Peyer's patch (tissue), 4 donors: ENCODE results near the gene PTTG1IP.

Experiments
- CTCF ChIP-seq, 6 experiments: fragments of 450-650 bp in 4 of 6; fragments of 200-600 bp in 2 of 6; sonication (generic) in 1 of 6; IDR thresholded peaks; one replicate each; pipeline ENCODE4 v1.5.1; 2017 to 2019; ENCODE audit warnings: antibody characterized with exemption in 6 of 6, mild to moderate bottlenecking in 3 of 6, moderate library complexity in 1 of 6
- POLR2A ChIP-seq, 2 donors: fragments of 450-650 bp; IDR thresholded peaks; one replicate each; pipeline ENCODE4 v1.5.1; 2017; ENCODE audit warnings: antibody characterized with exemption in 2 of 2, mild to moderate bottlenecking in 2 of 2, moderate library complexity in 2 of 2

GRCh38 chr21:44845418-44846223 is 27.9 kb downstream of the PTTG1IP start:
- TF ChIP-seq CTCF (IDR thresholded peaks at IDR 0.05) (peak in 3 of 6 experiments; percentile 29 to 36 (median 31)), POLR2A (IDR thresholded peaks at IDR 0.05) (no peak)
